Measurements from ENCODE around the gene WAC. TPM values are rescaled to one million over a fixed set of nuclear protein-coding genes. Genes with fewer than 3 reads are reported as not detected.
"Not testable (repeated sequence)": the region's sequence is repeated elsewhere in the genome, so short reads cannot be mapped to it uniquely, and the experiment has no call there.

Gene WAC
- total RNA-seq, 4 donors from 2014 or later: 101 to 131 (median 118) TPM

DNA sequence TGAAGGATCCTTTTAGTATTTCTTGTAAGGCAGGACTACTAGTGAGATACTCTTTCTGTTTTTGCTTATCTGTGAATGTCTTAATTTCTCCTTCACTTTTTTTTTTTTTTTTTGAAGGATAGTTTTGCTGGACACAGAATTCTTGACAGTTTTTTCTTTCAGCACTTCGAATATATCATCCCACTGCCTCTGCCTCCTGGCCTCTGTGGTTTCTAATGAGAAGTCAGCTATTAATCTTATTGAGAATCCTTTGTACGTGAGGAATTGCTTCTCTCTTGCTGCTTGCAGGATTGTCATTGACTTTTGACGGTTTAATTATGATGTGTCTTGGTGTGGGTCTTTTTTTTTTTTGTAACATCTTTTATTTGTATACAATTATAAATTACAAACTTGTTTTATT lies 12.6 kb upstream of the WAC start:
- peaks cover 0 to 57% (median 2%) of the 10 kb centered on the region in 4 donors for H3K9me3 ChIP-seq
- no peak for TF ChIP-seq EP300 (IDR thresholded peaks at IDR 0.05)
- TF ChIP-seq, protein P1, sequence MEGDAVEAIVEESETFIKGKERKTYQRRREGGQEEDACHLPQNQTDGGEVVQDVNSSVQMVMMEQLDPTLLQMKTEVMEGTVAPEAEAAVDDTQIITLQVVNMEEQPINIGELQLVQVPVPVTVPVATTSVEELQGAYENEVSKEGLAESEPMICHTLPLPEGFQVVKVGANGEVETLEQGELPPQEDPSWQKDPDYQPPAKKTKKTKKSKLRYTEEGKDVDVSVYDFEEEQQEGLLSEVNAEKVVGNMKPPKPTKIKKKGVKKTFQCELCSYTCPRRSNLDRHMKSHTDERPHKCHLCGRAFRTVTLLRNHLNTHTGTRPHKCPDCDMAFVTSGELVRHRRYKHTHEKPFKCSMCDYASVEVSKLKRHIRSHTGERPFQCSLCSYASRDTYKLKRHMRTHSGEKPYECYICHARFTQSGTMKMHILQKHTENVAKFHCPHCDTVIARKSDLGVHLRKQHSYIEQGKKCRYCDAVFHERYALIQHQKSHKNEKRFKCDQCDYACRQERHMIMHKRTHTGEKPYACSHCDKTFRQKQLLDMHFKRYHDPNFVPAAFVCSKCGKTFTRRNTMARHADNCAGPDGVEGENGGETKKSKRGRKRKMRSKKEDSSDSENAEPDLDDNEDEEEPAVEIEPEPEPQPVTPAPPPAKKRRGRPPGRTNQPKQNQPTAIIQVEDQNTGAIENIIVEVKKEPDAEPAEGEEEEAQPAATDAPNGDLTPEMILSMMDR (IDR thresholded peaks at IDR 0.05): no peak
- no peak for TF ChIP-seq POLR2A (IDR thresholded peaks at IDR 0.05)
- no peaks in the 10 kb centered on the region for H3K4me1 ChIP-seq
- H3K27me3 ChIP-seq: no peaks in the 10 kb centered on the region
- no peak for DNase-seq (ENCODE audit: low spot score in 2 of 2)
- no peak overlapping the region for H3K4me3 ChIP-seq
- H3K27ac ChIP-seq: no peak overlapping the region
- peaks cover 0 to 27% (median 5%) of the 10 kb centered on the region in 3 donors for H3K36me3 ChIP-seq
- WGBS, 2 donors: 93 to 97% methylated on average over 3 of the region's 3 CpGs

DNA sequence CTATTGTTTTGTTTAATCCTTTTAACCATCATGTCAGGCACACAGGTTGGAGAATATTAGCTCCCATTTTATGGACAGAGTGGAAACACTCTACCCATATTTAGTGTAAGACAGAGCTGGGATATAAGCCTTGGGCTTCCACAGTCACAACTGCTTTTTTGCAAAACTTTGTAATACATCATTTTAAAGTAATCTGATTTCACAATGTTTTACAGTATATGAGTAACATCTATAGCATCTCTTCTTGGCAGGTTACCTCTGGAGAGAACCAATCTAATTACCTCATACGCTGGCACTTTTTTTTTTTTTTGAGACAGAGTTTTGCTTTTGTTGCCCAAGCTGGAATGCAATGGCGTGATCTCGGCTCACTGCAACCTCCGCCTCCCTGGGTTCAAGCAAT lies 12.1 kb upstream of the WAC start:
- not testable (repeated sequence) for H3K4me3 ChIP-seq; DNase-seq (ENCODE audit: low spot score in 2 of 2); H3K27ac ChIP-seq; H3K27me3 ChIP-seq; H3K4me1 ChIP-seq
- 95 to 97% methylated on average over 4 of the region's 4 CpGs for WGBS, 2 donors
- H3K36me3 ChIP-seq: peaks cover 0 to 32% (median 5%) of the 10 kb centered on the region in 3 donors
- peaks cover 0 to 57% (median 2%) of the 10 kb centered on the region in 4 donors for H3K9me3 ChIP-seq

DNA sequence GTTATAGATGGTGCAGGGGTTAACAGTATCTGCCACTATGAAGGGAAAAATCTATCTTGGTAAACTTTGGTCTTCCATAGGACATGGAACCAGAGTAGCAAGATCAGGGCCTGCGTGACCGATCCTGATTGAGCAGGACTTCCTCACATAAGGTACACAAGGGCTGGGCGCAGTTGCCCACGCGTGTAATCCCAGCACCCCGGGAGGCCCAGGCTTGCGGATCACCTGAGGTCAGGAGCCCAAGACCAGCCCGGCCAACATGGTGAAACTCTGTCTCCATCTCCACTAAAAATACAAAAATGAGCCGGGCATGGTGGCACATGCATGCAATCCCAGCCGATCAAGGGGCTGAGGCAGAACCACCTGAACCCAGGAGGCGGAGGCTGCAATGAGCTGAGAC lies 11.0 kb upstream of the WAC start:
- Histone ChIP-seq H3K36me3 (peaks cover 0 to 43% (median 5%) of the 10 kb centered on the region in 3 donors), H3K9me3 (peaks cover 0 to 53% (median 2%) of the 10 kb centered on the region in 4 donors)
- WGBS, 2 donors: 97 to 98% methylated on average over 11 of the region's 11 CpGs
- not testable (repeated sequence) for H3K4me1 ChIP-seq; DNase-seq (ENCODE audit: low spot score in 2 of 2); H3K27ac ChIP-seq; H3K27me3 ChIP-seq; H3K4me3 ChIP-seq

DNA sequence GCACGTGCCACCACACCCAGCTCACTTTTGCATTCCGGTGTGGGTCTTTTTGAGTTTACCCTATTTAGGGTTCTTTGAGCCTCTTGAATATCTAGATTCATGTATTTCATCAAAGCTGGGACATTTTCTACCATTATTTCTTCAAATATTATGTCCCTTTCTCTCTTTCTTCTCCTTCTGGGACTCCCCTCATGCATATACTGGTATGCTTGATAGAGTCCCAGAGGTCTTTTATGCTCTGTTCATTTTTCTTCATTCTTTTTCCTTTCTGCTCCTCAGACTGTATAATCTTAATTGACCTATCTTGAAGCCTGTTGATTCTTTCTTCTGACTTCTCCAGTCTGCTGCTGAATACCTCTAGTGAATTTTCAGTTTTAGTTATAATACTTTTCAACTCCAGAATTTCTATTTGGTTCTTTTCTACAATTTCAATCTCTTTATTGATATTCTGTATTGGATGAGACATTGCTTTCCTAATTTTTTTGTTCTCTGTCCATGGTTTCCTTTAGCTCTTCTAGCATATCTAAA lies 9.1 kb upstream of the WAC start:
- Histone ChIP-seq H3K9me3 (peaks cover 0 to 40% (median 2%) of the 10 kb centered on the region in 4 donors), H3K36me3 (peaks cover 0 to 49% (median 5%) of the 10 kb centered on the region in 3 donors), H3K27ac (no peak overlapping the region), H3K27me3 (no peaks in the 10 kb centered on the region), H3K4me3 (no peak overlapping the region), H3K4me1 (no peaks in the 10 kb centered on the region)
- 97 to 100% methylated on average over 2 of the region's 2 CpGs for WGBS, 2 donors
- TF ChIP-seq EP300 (IDR thresholded peaks at IDR 0.05): no peak
- TF ChIP-seq POLR2A (IDR thresholded peaks at IDR 0.05): no peak
- TF ChIP-seq, protein P1 (IDR thresholded peaks at IDR 0.05): no peak
- DNase-seq (ENCODE audit: low spot score in 2 of 2): no peak

DNA sequence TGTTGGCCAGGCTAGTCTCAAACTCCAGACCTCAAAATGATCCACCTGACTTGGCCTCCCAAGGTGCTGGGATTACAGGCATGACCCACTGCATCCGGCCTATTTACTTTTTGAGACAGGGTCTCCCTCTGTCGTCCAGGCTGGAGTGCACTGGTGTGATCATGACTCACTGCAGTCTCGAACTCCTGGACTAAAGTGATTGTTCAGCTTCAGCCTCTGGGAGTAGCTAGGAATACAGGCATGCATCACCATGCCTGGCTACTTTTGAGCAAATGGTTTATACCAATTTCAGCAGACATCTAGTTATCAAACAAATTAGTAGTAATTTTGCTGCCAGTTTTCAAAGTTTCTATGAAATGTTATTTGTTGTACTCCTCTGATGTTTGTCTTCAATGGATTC lies 2.2 kb upstream of the WAC start:
- TF ChIP-seq EP300 (IDR thresholded peaks at IDR 0.05): no peak
- TF ChIP-seq POLR2A (IDR thresholded peaks at IDR 0.05): no peak
- H3K36me3 ChIP-seq: peaks cover 0 to 37% (median 2%) of the 10 kb centered on the region in 3 donors
- no peaks in the 10 kb centered on the region for H3K9me3 ChIP-seq
- H3K27ac ChIP-seq: no peak overlapping the region
- DNase-seq (ENCODE audit: low spot score in 2 of 2): no peak
- no peaks in the 10 kb centered on the region for H3K27me3 ChIP-seq
- 65 to 74% methylated on average over 3 of the region's 3 CpGs for WGBS, 2 donors
- H3K4me1 ChIP-seq: peaks cover 0 to 38% (median 15%) of the 10 kb centered on the region in 4 donors
- H3K4me3 ChIP-seq: no peak overlapping the region

DNA sequence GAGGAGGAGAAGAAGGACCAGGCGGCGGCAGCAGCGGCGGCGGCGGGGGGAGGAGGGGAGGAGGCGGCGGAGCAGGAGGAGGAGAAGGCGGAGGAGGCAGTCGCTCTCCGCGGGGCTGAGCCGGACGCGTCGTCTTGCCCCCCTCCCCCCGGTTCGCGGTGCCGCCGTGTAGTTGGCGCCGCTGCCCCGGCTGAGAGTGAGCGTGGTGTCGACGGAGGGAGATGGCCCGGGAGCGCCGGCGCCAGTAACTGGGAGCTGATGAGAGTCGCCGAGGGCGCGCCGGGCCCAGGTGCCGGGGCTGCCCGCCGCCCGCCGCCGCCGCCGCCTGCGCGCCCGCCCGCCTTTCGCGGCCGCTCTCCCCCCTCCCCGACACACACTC lies 257 bp downstream of the WAC start:
- WGBS, 2 donors: 0% methylated on average over 21 to 48 of the region's 52 CpGs
- Histone ChIP-seq H3K4me1 (peaks cover 0 to 55% (median 16%) of the 10 kb centered on the region in 4 donors), H3K4me3 (peak overlapping the region; percentile 70 to 98 (median 90)), H3K27me3 (no peaks in the 10 kb centered on the region), H3K36me3 (peaks cover 0 to 44% (median 5%) of the 10 kb centered on the region in 3 donors), H3K27ac (peak overlapping the region; percentile 93 to 98 (median 97)), H3K9me3 (no peaks in the 10 kb centered on the region)
- no peak for DNase-seq (ENCODE audit: low spot score in 2 of 2)
- TF ChIP-seq EP300 (IDR thresholded peaks at IDR 0.05): no peak
- no peak for TF ChIP-seq POLR2A (IDR thresholded peaks at IDR 0.05)
- TF ChIP-seq, protein P1 (IDR thresholded peaks at IDR 0.05): no peak
